WTC11 (cell line): Measurements from ENCODE around the gene TSC22D4. TPM values are rescaled to one million over a fixed set of nuclear protein-coding genes. Genes with fewer than 3 reads are reported as not detected.

Source experiments
- ATAC-seq: fragments of 200-7000 bp; cut with Tn5 transposase; 2 replicates; pipeline ENCODE4 v1.10.0; 2021; ENCODE audit warnings: mild to moderate bottlenecking, moderate library complexity
- CTCF ChIA-PET: fragments of 300-600 bp; sonication (Branson Sonifier 250); formaldehyde crosslinking; loops from one replicate; lab custom pipeline; 2021; ENCODE audit warnings: antibody characterized with exemption; lab: Charles Lee
- POLR2A ChIA-PET: fragments of 350-600 bp; sonication (Branson Sonifier 250); formaldehyde crosslinking; loops from one replicate; lab custom pipeline; 2021; ENCODE audit warnings: antibody characterized with exemption; lab: Charles Lee
- DNase-seq: peaks from one replicate; pipeline ENCODE4 v3.0.0; 2021; ENCODE audit warnings: low spot score
- H3K27ac Mint-ChIP-seq: 2 replicates; pipeline ENCODE4 v1.8.0; 2021; ENCODE audit warnings: mixed read lengths
- H3K27me3 Mint-ChIP-seq: 2 replicates; pipeline ENCODE4 v1.8.0; 2021; ENCODE audit warnings: low read depth, mild to moderate bottlenecking, moderate library complexity, mixed read lengths
- H3K36me3 Mint-ChIP-seq: 2 replicates; pipeline ENCODE4 v1.8.0; 2021; ENCODE audit warnings: mixed read lengths
- H3K4me1 Mint-ChIP-seq: 2 replicates; pipeline ENCODE4 v1.8.0; 2022; ENCODE audit warnings: mixed read lengths
- H3K4me3 Mint-ChIP-seq: 2 replicates; pipeline ENCODE4 v1.8.0; 2021; ENCODE audit warnings: mild to moderate bottlenecking, moderate library complexity, mixed read lengths
- H3K9me3 Mint-ChIP-seq: 2 replicates; pipeline ENCODE4 v1.8.0; 2021; ENCODE audit warnings: mixed read lengths
- CREM ChIP-seq: sonication (generic); formaldehyde crosslinking; IDR thresholded peaks from 2 replicates; pipeline ENCODE4 v1.8.1; 2022; ENCODE audit warnings: mild to moderate bottlenecking, missing genetic modification reagents, moderate library complexity
- JUN ChIP-seq: sonication (generic); formaldehyde crosslinking; IDR thresholded peaks from 2 replicates; pipeline ENCODE4 v1.8.0; 2023; ENCODE audit warnings: mild to moderate bottlenecking, missing genetic modification reagents
- NR3C1 ChIP-seq: sonication (generic); formaldehyde crosslinking; conservative IDR thresholded peaks from 2 replicates; pipeline ENCODE4 v1.8.1; 2023; ENCODE audit warnings: low read depth, mild to moderate bottlenecking, missing genetic modification reagents
- SMAD3 ChIP-seq: sonication (generic); formaldehyde crosslinking; IDR thresholded peaks from 2 replicates; pipeline ENCODE4 v1.8.0; 2022; ENCODE audit warnings: missing genetic modification reagents, mild to moderate bottlenecking, borderline replicate concordance
- TCF7 ChIP-seq: sonication (generic); formaldehyde crosslinking; IDR thresholded peaks from 2 replicates; pipeline ENCODE4 v1.8.0; 2022; ENCODE audit warnings: mild to moderate bottlenecking, low read depth, missing genetic modification reagents, moderate library complexity
- TEAD1 ChIP-seq: sonication (generic); formaldehyde crosslinking; IDR thresholded peaks from 2 replicates; pipeline ENCODE4 v1.8.0; 2022; ENCODE audit warnings: mild to moderate bottlenecking, missing genetic modification reagents
- TP53 ChIP-seq: sonication (generic); formaldehyde crosslinking; IDR thresholded peaks from 2 replicates; pipeline ENCODE4 v1.8.1; 2023; ENCODE audit warnings: mild to moderate bottlenecking, missing genetic modification reagents
- ZNF138 ChIP-seq: sonication (generic); formaldehyde crosslinking; conservative IDR thresholded peaks from 2 replicates; pipeline ENCODE4 v1.8.1; 2022; ENCODE audit warnings: mild to moderate bottlenecking, moderate library complexity, missing genetic modification reagents
- ZNF416 ChIP-seq: fragments of 250-450 bp; sonication (Bioruptor Pico); IDR thresholded peaks from 2 replicates; pipeline ENCODE4 v1.9.0; 2021; ENCODE audit warnings: mild to moderate bottlenecking, inconsistent platforms
- total RNA-seq: library from RNA; stranded (reverse); gene quantifications from 3 replicates; pipeline ENCODE4 v1.2.3, GENCODE V29; 2021
- TF ChIP-seq, protein P1 (sequence below): sonication (generic); formaldehyde crosslinking; IDR thresholded peaks from 2 replicates; pipeline ENCODE4 v1.8.0; 2023; ENCODE audit warnings: missing genetic modification reagents, mild to moderate bottlenecking, borderline replicate concordance
- TF ChIP-seq, protein P2 (sequence below): sonication (generic); formaldehyde crosslinking; IDR thresholded peaks from 2 replicates; pipeline ENCODE4 v1.8.1; 2022; ENCODE audit warnings: low read depth, missing genetic modification reagents, borderline replicate concordance
- TF ChIP-seq, protein P3 (sequence below): fragments of 200-600 bp; IDR thresholded peaks from 2 replicates; pipeline ENCODE4 v1.8.0; 2022; ENCODE audit warnings: antibody characterized with exemption
- TF ChIP-seq, protein P4 (sequence below): fragments of 250-450 bp; sonication (Bioruptor Pico); conservative IDR thresholded peaks from 2 replicates; pipeline ENCODE4 v1.9.0; 2021; ENCODE audit warnings: mild to moderate bottlenecking
- TF ChIP-seq, protein P5 (sequence below): sonication (generic); formaldehyde crosslinking; IDR thresholded peaks from 2 replicates; pipeline ENCODE4 v1.8.0; 2022; ENCODE audit warnings: mild to moderate bottlenecking, missing genetic modification reagents
- TF ChIP-seq, protein P6 (sequence below): sonication (generic); formaldehyde crosslinking; IDR thresholded peaks from 2 replicates; pipeline ENCODE4 v1.8.1; 2023; ENCODE audit warnings: mild to moderate bottlenecking, missing genetic modification reagents

The TSC22D4 gene
- total RNA-seq, 1 experiment from 2014 or later = 34.5 TPM

DNA sequence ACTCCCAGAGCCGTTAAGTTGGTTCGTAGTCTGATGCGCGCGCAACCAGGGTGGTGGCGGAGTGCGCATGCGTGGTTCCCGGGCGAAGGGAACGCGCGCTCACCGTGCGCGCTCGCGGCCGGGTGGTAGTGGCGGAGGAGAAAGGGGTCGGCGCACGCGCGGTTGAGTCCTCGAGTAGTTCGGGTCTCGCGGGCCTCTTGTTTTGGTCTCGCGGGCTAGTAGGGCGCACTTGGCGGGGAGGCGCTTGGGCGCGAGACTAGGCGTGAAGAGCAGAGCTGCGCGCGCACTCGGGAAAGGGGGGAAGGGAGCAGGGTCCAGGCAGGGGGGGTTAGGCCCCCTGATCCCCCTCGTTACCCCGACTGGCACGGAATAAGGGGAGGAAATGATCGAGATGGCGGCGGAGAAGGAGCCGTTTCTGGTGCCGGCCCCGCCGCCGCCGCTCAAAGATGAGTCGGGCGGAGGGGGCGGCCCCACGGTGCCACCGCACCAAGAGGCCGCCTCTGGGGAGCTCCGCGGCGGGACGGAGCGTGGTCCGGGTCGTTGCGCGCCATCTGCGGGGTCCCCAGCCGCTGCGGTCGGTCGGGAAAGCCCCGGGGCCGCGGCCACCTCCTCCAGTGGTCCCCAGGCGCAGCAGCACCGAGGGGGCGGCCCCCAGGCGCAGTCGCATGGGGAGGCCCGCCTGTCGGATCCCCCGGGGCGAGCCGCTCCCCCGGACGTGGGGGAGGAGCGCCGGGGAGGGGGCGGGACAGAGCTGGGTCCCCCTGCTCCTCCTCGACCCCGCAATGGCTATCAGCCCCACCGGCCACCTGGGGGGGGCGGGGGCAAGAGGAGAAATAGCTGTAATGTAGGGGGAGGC is 49.1 kb downstream of the TSC22D4 start, which contains the start of gene MEPCE (continued):
- TF ChIP-seq, protein P1, sequence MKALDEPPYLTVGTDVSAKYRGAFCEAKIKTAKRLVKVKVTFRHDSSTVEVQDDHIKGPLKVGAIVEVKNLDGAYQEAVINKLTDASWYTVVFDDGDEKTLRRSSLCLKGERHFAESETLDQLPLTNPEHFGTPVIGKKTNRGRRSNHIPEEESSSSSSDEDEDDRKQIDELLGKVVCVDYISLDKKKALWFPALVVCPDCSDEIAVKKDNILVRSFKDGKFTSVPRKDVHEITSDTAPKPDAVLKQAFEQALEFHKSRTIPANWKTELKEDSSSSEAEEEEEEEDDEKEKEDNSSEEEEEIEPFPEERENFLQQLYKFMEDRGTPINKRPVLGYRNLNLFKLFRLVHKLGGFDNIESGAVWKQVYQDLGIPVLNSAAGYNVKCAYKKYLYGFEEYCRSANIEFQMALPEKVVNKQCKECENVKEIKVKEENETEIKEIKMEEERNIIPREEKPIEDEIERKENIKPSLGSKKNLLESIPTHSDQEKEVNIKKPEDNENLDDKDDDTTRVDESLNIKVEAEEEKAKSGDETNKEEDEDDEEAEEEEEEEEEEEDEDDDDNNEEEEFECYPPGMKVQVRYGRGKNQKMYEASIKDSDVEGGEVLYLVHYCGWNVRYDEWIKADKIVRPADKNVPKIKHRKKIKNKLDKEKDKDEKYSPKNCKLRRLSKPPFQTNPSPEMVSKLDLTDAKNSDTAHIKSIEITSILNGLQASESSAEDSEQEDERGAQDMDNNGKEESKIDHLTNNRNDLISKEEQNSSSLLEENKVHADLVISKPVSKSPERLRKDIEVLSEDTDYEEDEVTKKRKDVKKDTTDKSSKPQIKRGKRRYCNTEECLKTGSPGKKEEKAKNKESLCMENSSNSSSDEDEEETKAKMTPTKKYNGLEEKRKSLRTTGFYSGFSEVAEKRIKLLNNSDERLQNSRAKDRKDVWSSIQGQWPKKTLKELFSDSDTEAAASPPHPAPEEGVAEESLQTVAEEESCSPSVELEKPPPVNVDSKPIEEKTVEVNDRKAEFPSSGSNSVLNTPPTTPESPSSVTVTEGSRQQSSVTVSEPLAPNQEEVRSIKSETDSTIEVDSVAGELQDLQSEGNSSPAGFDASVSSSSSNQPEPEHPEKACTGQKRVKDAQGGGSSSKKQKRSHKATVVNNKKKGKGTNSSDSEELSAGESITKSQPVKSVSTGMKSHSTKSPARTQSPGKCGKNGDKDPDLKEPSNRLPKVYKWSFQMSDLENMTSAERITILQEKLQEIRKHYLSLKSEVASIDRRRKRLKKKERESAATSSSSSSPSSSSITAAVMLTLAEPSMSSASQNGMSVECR (CRISPR knock-in tag) = 0 out of 2 replicates have a peak, but pooled peaks have one; percentile 29
- TF ChIP-seq, protein P2, sequence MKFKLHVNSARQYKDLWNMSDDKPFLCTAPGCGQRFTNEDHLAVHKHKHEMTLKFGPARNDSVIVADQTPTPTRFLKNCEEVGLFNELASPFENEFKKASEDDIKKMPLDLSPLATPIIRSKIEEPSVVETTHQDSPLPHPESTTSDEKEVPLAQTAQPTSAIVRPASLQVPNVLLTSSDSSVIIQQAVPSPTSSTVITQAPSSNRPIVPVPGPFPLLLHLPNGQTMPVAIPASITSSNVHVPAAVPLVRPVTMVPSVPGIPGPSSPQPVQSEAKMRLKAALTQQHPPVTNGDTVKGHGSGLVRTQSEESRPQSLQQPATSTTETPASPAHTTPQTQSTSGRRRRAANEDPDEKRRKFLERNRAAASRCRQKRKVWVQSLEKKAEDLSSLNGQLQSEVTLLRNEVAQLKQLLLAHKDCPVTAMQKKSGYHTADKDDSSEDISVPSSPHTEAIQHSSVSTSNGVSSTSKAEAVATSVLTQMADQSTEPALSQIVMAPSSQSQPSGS = no peak
- TF ChIP-seq, protein P3, sequence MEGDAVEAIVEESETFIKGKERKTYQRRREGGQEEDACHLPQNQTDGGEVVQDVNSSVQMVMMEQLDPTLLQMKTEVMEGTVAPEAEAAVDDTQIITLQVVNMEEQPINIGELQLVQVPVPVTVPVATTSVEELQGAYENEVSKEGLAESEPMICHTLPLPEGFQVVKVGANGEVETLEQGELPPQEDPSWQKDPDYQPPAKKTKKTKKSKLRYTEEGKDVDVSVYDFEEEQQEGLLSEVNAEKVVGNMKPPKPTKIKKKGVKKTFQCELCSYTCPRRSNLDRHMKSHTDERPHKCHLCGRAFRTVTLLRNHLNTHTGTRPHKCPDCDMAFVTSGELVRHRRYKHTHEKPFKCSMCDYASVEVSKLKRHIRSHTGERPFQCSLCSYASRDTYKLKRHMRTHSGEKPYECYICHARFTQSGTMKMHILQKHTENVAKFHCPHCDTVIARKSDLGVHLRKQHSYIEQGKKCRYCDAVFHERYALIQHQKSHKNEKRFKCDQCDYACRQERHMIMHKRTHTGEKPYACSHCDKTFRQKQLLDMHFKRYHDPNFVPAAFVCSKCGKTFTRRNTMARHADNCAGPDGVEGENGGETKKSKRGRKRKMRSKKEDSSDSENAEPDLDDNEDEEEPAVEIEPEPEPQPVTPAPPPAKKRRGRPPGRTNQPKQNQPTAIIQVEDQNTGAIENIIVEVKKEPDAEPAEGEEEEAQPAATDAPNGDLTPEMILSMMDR = no peak
- TF ChIP-seq, protein P4, sequence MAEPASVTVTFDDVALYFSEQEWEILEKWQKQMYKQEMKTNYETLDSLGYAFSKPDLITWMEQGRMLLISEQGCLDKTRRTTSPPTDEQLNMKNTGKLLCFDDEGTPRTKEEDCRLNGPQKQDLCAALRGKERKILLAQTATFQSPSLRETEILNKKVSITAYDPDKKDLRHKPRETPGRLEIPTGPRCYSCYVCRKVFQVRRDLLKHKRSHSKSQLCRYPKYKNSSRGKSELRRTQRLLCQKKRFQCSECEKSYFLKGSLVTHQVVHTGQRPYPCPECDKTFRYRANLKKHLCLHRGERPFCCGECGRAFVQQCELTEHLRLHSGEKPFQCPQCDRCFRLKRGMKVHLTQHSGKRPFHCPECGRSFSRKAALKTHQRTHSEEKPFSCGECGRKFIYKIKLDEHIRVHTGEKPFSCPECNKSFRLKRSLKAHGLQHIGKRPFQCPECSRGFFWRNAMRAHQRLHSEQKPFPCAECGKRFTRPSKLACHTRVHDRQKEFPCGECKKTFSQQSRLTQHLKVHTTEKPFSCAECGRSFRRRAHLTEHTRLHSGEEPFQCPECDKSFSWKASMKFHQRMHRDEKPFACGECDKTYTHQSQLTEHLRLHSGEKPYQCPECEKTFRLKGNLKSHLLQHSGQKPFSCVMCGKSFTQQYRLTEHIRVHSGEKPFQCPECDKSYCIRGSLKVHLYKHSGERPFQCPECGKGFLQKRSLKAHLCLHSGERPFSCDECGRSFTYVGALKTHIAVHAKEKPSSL (CRISPR knock-in tag) = no peak
- TF ChIP-seq SMAD3 (CRISPR knock-in tag) (peak; percentile 72; the same call in 1 of the 2 replicates), TP53 (CRISPR knock-in tag) (no peak), CREM (no peak; the same call in 1 of the 2 replicates), TCF7 (CRISPR knock-in tag) (no peak)
- TF ChIP-seq, protein P5, sequence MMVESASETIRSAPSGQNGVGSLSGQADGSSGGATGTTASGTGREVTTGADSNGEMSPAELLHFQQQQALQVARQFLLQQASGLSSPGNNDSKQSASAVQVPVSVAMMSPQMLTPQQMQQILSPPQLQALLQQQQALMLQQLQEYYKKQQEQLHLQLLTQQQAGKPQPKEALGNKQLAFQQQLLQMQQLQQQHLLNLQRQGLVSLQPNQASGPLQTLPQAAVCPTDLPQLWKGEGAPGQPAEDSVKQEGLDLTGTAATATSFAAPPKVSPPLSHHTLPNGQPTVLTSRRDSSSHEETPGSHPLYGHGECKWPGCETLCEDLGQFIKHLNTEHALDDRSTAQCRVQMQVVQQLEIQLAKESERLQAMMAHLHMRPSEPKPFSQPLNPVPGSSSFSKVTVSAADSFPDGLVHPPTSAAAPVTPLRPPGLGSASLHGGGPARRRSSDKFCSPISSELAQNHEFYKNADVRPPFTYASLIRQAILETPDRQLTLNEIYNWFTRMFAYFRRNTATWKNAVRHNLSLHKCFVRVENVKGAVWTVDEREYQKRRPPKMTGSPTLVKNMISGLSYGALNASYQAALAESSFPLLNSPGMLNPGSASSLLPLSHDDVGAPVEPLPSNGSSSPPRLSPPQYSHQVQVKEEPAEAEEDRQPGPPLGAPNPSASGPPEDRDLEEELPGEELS (CRISPR knock-in tag) = peak; percentile 48

DNA sequence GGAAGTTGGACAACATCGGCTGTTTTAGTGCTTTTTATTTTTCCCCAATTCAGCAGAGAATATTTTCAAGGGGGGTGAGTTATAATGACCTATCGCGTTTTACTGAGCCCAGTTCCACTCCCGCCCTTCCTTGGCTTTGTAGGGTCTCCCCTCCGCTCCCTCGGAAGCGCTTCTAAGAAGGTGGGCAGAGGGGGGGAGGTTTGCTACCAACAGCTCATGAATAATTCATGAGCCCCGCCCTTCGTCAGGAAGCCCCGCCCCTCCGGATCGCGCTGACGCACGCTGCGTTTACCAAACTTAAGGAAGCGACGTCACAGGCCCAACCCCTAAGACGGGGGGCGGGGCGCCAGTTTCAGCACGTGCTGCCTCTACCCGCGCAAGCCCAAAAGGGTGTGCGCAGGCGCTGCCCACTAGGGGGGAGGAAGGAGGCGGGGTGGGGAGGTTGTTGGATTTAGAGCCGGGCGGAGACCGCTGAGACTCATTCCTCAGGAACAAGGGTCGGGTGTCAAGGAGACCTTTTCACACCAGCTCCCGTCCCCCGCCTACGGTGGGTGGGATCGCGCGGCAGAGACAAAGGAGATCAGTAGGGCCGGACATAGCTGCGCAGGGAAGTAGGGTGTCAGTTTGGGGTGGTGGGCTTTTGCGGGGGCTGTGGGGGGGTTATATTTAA is 49.9 kb downstream of the TSC22D4 start:
- peaks cover 25% of the 10 kb centered on the region for H3K36me3 Mint-ChIP-seq
- TF ChIP-seq, protein P6, sequence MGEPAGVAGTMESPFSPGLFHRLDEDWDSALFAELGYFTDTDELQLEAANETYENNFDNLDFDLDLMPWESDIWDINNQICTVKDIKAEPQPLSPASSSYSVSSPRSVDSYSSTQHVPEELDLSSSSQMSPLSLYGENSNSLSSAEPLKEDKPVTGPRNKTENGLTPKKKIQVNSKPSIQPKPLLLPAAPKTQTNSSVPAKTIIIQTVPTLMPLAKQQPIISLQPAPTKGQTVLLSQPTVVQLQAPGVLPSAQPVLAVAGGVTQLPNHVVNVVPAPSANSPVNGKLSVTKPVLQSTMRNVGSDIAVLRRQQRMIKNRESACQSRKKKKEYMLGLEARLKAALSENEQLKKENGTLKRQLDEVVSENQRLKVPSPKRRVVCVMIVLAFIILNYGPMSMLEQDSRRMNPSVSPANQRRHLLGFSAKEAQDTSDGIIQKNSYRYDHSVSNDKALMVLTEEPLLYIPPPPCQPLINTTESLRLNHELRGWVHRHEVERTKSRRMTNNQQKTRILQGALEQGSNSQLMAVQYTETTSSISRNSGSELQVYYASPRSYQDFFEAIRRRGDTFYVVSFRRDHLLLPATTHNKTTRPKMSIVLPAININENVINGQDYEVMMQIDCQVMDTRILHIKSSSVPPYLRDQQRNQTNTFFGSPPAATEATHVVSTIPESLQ (CRISPR knock-in tag) = no peak
- TF ChIP-seq ZNF138 (CRISPR knock-in tag) = no peak
- no peak for TF ChIP-seq NR3C1 (CRISPR knock-in tag)
- no peak for TF ChIP-seq TP53 (CRISPR knock-in tag)
- TF ChIP-seq, protein P4 (CRISPR knock-in tag) = no peak
- TF ChIP-seq TEAD1 (CRISPR knock-in tag) = peak; percentile 20; the same call in 1 of the 2 replicates
- TF ChIP-seq ZNF416 = peak; percentile 70; the same call in 1 of the 2 replicates
- TF ChIP-seq JUN (CRISPR knock-in tag) = no peak

More for the DNA sequence above, 49.9 kb downstream of the TSC22D4 start:
- ChIA-PET POLR2A (interaction anchor here (0.5 to 3.0 kb wide), 20 partner anchors 13 to 865 kb away, joined by 3 to 25 read pairs (median 4); partner anchors contain the start of genes FBXO24, LAMTOR4, MOSPD3 and TSC22D4), CTCF (interaction anchor here (0.6 to 3.2 kb wide), 19 partner anchors 14 to 276 kb away, joined by 3 to 20 read pairs (median 4); partner anchors contain the start of genes FBXO24, LRCH4 and POP7)
- peak; percentile 68 for ATAC-seq
- Mint-ChIP-seq H3K27ac (peak overlapping the region; percentile 100), H3K4me1 (peaks cover 26% of the 10 kb centered on the region), H3K9me3 (peaks cover 4% of the 10 kb centered on the region; the same call in 1 of the 2 replicates), H3K4me3 (peak overlapping the region; percentile 97), H3K27me3 (peaks cover 30% of the 10 kb centered on the region)
- peak; percentile 100 for DNase-seq
